GM19238 (cell line): ENCODE data around the gene SOX6.
"Not testable (repeated sequence)": the region's sequence is repeated elsewhere in the genome, so short reads cannot be mapped to it uniquely, and the experiment has no call there.

ENCODE experiments used
- DNase-seq: peaks from one replicate; pipeline ENCODE4 v3.0.0; 2011; ENCODE audit warnings: low spot score; ENCODE audit not compliant: insufficient read length

SOX6 gene

DNA sequence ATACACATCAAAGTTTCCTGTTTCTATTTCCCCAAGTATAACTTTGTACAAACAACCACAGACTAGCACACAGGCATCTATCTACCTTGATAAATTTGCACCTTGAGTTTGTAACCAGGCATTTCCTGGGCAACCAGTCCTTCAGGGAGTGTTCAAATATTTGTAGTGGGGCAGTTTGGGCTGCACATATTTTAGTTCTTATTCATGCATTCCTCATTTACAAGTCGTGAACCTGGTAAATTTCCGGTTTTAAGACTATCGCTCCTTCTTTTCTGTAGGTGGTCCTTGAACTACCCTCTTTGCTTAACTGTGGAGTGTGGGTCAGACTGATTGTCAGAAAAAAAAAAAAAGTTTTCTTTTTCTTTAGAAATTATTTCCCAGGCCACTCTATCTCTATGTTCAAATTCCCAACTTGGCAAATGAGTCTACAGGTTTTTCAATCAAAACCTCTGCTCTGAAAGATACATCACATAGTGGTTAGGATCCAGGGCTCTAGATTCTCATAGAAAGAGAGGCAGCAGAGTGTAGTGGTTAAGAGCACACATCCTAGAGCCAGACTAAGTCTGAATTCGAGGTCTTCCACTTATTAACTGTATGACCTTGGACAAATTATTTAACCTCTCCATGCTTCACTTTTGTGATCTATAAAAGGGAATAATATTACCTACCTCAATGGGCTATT, 201.5 kb downstream of the SOX6 start:
- DNase-seq, result no peak

DNA sequence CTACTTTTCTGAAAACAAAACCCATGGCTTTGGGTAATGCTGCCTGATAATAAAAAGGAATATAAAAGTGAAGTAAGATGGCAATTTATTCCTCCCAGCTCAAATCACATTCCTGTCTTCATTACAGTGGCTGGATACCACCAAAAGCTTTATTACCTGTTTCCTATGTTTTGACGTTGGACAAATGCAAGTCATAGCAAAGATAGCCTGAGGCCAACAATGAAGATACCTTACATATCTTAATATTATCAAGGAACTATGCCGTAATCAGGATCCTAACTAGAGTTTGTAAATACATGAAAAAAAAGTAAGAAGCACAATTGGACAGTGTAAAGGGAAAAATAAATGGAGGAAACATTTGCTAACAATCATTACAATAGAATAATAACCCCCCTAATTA, 202.4 kb downstream of the SOX6 start:
- DNase-seq, result no peak

DNA sequence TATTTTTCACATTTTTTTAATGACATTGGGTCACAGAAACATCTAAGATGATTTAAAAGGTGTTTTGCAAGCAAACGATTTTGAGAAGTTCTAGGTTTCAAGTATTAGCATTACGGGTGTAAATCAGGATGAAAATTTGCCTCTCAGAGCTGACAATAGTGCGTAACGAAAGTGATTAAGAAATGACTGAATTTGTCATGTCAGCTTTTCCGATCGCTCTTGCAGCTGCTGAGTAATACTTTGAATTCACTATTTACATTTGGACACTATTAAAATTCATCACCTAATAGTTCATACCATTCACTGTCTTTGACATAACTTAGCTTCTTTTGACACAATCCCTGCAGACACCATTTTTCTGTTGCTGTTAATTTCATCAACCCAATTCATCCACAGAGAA, 205.2 kb downstream of the SOX6 start:
- DNase-seq, result no peak

DNA sequence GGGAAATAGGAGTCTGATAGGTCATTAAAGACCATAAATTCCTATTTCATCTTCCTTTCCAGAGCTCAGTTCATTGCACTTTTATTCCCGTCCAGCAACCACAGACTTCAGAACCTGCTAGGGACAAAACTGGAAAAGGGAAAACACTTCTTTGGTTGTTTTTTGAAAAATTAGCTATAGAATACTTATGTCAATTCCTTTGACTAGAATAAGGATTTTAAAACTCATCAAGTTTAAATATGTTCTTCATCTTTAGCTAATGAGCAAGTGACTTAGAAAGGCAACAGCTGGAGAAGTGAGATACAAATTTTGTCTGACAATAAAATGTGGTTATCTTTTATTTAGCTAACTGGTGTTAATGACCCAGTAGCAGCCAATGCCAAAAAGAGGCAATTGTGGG, 206.9 kb downstream of the SOX6 start:
- DNase-seq, result no peak

DNA sequence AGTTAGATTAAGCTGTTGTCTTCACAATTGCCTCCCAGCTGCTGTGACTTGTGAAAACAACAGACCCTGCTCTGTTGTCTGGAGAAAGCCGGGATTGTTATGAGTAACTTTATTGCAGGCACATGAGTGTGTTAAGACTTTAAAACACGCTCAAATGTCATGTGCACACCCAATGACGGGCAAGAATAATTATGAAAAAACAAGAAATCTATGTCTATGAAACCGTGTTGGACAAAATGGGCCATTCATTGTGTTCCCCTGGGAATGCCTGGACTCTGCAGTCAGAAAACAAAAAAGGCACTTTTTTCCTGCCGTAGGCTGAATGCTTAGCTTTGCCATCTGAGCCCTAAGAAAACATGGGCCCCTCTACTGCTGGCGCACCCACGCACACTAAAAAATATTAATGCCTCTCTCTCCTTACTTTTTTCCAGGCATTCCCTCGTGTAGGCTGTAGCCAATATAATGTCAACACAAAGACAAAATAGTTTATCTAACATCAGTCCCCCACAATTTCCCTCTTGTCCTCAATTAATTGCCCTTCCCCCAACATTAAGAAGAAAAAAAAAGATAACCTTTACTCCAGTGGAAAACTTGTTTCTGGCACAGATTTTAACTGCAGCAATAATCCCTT, 207.9 kb downstream of the SOX6 start:
- no peak for DNase-seq

DNA sequence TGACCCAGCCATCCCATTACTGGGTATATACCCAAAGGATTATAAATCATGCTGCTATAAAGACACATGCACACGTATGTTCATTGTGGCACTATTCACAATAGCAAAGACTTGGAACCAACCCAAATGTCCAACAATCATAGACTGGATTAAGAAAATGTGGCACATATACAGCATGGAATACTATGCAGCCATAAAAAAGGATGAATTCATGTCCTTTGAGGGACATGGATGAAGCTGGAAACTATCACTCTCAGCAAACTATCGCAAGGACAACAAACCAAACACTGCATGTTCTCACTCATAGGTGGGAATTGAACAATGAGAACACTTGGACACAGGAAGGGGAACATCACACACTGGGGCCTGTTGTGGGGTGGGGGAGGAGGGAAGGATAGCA, 209.4 kb downstream of the SOX6 start:
- DNase-seq, result not testable (repeated sequence)

DNA sequence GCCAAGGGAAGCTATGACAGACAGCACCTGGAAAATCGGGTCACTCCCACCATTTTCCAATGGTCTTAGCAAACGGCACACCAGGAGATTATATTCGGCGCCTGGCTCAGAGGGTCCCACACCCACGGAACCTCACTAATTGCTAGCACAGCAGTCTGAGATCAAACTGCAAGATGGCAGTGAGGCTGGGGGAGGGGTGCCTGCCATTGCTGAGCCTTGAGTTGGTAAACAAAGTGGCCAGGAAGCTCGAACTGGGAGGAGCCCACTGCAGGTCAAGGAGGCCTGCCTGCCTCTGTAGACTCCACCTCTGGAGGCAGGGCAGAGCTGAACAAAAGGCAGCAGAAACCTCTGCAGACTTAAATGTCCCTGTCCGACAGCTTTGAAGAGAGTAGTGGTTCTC, 214.7 kb downstream of the SOX6 start:
- not testable (repeated sequence) for DNase-seq

DNA sequence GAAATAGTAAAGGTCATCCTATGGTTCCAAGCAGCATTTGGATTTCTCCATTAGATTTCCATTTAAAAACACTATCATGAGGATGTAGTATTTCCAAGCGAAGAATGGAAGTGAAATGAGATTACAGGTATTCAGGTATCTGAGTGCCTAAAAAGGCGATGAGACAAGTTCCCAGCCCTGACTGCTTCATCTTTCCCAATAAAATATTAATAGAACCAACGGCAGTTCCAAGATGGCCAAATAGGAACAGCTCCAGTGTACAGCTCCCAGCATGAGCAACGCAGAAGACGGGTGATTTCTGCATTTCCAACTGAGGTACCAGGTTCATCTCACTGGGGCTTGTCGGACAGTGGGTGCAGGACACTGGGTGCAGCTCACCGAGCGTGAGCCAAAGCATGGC, 215.2 kb downstream of the SOX6 start:
- DNase-seq, result not testable (repeated sequence)

DNA sequence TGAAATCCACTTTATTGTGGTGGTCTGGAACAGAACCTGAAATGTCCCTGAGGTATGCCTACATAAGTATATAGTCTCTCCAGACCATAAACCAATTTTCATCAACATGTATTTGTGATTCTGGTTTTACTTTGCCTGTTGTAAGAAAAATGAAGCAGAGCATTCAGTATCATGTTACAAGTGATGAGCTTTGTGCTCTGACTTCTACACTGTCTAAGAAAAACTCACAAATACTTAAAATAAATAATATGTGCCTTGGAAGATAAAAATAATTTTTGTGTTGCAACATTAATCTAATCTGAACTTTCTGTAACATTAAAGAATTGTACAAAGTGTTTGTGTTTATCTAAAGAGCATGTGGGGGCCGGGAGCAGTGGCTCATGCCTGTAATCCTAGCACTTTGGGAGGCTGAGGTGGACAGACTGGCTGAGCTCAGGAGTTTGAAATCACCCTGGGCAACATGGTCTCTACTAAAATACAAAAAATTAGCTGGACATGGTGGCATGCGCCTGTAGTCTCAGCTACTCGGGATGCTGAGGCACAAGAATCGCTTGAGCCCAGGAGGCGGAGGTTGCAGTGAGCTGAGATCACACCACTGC, 219.5 kb downstream of the SOX6 start:
- no peak for DNase-seq

DNA sequence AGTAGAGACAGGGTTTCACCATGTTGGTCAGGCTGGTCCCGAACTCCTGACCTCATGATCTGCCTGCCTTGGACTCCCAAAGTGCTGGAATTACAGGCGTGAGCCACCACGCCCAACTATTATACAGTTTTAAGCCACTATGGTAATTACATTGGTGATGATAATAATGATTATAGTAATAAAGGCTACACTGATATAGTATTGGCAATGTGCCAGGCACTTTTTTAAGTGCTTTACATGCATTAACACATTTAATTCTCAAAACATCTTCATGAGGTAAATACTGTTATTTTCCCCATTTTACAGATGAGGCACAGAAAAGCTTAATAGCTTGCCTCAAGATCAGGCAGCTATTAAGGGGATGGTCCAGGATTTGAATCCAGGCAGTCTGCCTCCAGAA, 222.5 kb downstream of the SOX6 start:
- DNase-seq, result no peak

DNA sequence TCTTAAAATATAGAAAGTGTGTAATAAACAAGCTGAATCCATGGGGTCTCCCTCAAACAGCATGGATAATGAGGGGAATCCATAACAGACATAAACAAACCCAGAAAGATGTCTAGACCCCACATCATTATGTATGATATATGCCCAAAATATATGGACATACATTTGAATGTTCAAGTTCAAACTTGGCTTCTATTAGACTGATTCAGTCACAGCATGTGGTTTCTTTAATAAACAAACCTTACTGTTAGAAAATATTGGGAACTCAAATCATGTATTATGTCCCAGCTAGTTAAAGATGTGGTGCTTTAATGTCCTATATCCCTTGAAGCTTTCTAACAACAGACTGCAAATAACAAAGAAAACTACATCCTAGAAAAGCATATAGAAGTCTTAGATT, 228.6 kb downstream of the SOX6 start:
- no peak for DNase-seq

DNA sequence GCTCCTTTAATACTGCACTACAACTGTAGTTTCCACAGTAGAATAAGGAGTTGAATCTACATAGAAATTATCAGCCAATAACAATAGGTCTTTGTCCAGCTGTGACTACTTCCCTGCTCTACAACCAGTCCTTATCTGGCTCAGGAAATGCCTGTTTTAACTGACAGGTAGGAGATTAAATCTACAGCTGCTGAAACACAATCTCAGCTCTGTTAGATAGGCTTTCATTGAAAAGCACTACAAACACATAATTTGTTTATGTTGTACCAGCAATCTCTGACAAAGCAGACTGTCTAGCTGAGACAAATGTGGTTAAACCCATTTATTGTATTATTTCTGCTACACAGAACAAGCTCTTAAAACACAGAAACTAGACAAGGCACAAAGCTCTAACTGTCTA, 230.0 kb downstream of the SOX6 start:
- DNase-seq, result no peak

DNA sequence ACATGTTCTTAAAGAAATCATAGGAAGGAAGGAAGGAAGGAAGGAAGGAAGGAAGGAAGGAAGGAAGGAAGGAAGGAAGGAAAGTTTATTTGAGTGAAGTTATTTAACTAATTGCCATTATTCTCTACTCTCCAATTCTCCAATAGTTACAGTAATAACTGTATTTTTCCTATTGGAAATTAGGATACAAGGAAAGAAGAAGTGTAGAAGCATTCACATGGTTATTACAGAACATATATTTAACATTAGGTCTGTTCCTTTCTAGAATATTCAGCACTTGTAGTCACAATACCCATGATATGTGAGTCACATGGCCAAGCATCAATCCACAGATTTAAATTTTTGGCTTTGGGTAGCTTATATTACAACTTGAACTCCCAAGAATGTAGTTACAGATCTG, 230.6 kb downstream of the SOX6 start:
- no peak for DNase-seq

DNA sequence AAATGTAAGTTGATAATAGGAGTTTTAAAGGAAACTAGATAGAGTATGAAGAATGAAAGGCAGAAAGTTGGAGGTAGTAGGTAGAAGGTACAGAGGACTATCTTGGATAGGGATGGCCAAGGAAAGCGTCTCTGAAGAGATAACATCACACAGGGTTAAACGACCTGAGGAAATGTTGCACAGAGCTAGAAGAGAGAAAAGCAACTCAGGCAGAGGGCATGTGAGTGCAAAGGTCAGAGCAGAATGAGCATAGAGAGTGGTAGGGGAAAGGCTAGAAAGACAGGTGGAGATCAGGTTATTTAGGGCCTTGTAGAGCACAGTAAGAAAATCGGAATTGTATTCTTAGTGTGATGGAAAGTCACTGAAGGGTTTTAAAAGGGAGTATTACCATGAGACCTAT, 232.0 kb downstream of the SOX6 start:
- DNase-seq, result no peak

DNA sequence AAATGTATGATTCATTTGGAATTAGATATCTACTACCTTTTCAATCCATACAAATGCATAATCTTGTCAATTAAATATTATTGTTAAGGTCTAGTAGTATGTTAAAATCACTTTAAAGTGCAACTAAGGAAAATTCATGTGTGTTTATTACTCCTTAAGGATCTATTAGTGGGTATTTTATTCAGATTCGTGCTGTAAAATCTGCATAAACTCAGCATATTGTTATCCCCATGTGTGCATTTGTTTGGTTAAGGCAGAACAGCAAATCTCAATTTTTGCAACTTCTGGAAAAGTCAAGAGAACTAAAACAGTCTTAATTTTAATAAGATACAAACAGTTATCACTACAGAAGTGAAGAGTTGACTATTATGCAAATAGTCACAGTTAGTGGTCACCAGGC, 234.5 kb downstream of the SOX6 start:
- no peak for DNase-seq

DNA sequence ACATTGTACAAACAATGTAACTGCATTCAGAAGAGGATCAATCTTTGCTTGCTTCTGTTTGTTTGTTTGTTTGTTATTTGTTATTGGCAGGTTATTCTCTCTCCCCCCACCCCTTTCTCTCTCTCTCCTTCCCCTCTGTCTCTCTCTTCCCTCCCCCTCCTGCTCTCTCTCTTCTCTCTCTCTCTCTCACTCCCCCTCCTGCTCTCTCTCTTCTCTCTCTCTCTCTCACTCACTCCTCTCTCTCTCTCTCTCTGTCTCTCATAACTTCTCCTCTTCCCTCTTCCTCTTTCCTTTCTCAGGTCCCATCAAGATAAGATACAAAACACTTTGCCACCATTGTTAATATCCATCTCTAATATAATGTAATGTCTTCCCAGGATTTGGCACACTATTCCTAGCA, 236.3 kb downstream of the SOX6 start:
- DNase-seq, result no peak

DNA sequence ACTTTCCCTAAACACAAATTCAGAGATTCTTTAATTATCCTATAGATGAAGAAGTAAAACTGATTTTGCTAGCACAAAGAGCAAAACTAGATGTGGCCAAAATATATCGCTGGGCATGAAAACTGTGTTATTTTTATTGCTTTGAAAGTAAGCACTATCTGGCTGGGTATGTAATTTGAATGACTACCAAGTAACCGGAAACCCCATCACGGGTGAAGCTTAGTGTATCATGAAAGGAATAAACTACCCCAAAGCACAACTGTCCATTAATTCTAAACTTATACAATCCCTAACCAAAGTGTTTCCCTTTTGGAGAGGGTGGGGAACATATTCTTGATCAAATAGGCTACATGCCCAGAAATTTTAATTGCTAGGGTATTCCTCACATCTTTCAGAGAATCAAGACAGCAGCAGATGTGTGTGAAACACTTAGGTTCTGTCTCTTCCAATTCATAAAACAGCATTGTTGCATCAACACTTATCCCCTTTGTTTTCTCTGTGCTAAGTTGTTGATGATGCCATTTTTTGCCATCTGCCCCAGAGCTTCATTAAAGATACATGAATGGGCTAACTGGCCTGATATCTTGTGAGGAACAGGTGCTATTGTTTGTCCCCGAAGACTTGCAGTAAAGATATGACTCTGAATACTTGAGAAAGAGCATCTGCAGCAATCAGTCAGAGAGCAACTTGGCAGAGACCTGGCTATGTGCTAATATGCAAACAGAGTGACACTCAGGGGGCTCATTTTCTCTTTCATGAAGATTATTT, 238.2 kb downstream of the SOX6 start:
- DNase-seq, result no peak

DNA sequence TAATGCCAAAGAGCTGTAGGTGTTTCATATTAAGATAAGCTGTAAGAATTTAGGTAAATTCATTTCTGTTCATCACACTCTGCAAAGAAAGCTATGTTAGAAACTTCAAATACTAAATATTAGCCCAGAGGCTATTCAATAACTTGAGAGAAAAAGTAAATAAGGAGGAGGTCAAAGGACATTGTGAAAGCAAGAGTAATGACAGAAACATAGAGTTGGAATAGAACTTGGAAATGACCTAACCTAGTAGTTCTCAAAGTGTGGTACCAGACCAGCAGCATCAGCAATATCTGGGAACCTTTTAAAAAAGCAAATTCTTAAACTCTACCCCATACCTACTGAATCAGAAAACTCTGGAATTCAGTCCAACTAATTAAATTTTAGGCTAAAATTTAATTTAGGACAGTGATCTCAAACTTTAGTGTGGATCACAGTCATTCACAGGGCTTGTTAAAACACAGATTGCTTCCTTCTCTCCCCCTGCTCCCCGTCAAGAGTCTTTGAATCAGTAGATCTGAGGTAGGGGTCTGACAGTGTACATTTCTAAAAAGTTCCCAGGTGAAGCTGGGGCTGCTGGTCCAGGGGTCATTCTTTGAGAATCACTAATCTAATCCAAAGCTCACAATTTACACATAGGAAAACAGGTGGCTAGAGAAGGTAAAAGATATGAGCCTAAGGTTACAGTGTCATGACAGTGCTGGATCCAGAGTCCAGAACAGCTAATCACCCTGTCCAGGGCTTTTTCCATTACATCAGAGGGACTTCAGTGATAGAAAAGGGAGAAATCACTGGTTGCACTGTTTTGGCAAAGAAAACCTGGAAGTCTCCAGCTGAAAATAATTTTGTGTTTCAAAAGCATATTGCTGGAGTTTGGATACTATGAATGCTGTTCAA, 241.1 kb downstream of the SOX6 start:
- no peak for DNase-seq

DNA sequence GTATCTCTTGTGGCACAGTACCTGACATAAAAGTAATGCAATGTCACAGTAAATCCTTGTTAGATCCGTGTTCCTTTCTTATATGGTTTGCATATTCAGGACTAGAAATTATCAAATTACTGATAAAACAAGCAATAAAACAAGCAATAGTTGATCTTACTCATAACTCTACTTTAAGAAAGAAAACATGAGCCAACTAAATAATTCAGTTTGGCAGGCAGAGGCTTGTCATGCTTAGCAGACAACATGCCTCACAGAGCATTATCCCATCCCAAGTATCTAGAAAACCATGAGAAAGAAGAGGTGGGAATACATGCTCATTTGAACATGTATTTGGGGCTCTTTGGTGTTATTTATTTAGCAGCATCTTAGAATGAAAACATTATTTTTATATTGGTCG, 241.9 kb downstream of the SOX6 start:
- no peak for DNase-seq

DNA sequence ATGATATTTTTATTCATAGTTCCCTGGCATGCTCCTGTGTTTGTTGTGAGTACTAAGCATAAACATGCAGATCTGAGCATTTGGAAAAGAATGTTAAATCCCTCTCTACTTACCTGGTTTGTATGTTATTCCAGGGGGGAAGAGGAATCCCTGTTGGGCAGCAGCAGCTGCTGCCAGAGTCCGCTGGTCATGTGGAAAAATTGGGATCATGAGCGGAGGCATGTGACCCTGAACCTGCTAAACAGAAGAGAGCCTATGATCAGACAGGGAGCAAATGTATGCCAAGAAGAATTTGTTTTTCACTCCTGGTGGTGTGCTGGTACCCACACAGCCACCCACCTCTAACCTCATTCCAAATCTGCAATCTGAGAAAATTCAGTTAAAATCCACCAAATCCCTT, 244.7 kb downstream of the SOX6 start:
- DNase-seq, result no peak

DNA sequence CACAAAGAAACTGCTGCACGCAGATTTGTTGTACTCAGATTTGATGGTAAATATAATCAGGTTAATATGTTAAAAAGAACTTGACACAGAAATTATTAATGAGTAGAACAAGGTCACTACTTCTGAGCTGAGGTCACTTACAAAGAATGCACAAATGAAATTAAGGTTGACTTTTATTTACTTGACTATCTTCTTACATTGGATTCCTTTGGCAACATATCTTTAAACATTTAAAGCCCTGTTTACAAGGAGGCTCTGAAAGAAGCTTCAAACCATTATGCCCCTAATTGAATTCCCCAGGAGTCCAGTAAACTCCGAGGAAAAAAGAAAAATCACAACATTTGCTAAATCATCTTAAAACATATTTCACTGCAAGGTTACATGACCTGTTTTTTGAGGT, 245.5 kb downstream of the SOX6 start:
- DNase-seq, result no peak
